HG02571 (cell line): ENCODE results near the gene HSPB6.
A peak's percentile ranks its signal among the peaks of the same experiment; 100 is the strongest.
"Not testable (repeated sequence)": the region's sequence is repeated elsewhere in the genome, so short reads cannot be mapped to it uniquely, and the experiment has no call there.

Source experiments
- ATAC-seq: cut with Tn5 transposase; IDR thresholded peaks from one replicate; pipeline ENCODE4 v1.9.1; 2021; ENCODE audit warnings: mild to moderate bottlenecking, moderate library complexity; ENCODE audit not compliant: unreplicated experiment

HSPB6 gene

DNA sequence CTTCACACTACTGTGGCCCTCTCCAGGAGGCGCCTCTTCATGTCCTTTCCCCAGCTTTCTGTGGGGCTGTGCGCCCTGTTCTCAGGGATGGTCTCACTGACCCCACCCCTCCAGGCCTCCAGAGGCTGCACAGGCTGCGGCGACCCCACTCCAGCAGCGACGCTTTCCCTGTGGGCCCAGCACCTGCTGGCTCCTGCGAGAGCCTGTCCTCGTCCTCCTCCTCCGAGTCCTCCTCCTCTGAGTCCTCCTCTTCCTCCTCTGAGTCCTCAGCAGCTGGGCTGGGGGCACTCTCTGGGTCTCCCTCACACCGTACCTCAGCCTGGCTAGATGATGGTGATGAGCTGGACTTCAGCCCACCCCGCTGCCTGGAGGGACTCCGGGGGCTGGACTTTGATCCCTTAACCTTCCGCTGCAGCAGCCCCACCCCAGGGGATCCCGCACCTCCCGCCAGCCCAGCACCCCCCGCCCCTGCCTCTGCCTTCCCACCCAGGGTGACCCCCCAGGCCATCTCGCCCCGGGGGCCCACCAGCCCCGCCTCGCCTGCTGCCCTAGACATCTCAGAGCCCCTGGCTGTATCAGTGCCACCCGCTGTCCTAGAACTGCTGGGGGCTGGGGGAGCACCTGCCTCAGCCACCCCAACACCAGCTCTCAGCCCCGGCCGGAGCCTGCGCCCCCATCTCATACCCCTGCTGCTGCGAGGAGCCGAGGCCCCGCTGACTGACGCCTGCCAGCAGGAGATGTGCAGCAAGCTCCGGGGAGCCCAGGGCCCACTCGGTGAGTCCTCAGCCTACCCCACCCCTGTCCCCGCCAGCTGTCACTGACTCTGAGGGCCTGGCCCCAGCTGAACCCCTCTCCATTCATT lies 29.7 kb upstream of the HSPB6 start:
- ATAC-seq: no peak

DNA sequence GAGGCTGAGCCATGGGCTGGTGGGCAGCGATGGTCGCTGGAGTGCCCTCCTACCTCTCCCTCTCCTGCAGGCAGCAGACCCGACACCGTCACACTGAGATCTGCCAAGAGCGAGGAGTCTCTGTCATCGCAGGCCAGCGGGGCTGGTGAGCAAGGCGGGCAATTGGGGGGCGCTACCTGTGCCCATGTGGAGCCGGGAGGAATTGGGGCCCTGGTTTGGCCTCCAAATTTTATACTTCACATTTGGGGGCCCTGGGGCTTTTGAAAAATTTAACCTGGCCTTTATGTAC lies 28.5 kb upstream of the HSPB6 start:
- ATAC-seq: no peak

GRCh38 chr19:35784503-35785338 lies 27.9 kb upstream of the HSPB6 start:
- no peak for ATAC-seq

DNA sequence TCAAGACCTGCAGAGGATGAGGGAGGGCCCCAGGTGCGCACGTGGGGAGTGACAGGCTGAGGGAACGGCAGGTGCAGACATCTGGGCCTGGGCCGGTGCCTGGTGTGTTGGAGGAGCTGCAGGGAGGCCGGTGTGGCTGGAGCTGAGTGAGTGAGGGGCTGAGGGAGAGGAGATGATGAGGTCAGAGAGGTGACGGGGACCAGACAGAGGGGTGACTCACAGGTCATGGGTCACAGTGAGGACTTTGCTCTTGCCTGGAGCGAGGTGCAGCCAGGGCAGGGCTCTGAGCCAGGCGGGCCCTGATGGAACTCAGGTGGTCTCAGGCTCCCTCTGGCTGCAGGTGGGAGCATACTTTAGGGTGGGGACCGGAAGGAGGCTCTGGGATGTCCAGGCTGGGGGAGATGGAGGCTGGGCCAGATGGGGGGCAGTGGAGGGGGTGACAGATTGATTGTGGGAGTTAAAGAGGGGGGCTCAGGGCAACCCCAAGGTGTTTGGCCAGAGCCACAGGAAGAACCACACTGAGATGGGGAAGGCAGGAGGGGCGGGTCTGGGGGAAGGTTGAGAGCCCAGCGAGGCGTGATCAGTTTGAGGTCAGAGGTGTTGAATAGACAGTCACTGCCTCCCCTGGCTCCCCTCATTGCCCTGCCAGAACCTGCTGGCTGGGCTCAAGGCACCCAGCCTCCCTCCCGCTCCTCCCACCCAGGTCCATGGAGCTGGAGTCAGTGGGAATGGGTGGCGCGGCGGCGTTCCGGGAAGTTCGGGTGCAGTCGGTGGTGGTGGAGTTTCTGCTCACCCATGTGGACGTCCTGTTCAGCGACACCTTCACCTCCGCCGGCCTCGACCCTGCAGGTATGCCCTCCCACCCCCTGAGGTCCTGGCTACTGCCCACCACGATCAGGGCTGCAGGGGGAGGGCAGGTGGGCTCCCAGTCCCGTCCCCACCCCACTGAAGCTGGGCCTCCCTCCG lies 26.9 kb upstream of the HSPB6 start:
- no peak for ATAC-seq

- no peak for ATAC-seq
These were observed 25.8 kb upstream of the HSPB6 start for GRCh38 chr19:35782589-35782988.

DNA sequence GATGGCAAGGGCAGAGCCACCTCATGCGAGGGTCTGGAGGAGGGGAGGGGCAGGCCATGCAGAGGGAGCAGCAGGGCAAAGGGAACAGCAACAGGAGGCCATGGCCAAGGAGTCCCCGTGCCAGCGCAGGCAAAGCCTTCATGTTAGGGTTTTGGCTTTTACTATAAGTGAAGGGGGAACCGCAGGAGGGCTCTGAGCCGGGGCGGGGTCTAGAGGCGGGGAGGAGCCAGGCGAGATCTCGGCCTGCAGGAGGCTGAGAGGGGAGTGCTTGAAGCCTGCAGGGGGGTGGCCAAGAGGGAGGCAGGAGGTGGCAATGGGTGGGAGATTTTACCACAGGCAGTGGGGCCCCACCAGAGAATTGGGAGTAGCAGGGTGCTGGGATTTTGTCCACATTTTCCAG lies 24.8 kb upstream of the HSPB6 start:
- no peak for ATAC-seq

- ATAC-seq: no peak
These were observed 23.9 kb upstream of the HSPB6 start for GRCh38 chr19:35780717-35781116.

GRCh38 chr19:35780058-35780457 lies 23.2 kb upstream of the HSPB6 start:
- ATAC-seq: no peak

GRCh38 chr19:35779033-35779432 lies 22.2 kb upstream of the HSPB6 start:
- ATAC-seq: no peak

DNA sequence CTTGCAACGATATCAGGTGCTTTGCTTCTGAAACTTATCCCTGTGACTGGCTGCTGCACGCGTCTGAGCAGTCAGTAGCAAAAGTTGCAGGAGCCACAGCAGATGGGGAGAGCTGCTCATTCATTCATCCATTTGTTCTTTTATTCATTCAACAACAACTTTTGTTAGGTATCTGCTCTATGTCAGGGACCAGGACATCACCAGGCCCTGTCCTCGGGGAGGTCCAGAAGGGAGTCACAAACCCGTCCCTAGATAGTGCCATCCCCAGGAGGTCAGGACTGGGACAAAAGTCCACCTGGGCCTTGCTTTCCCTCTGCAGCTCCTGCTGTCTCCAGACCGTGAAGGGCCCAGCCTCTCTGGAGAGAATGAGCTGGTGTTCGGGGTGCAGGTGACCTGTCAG lies 21.1 kb upstream of the HSPB6 start:
- ATAC-seq: no peak

DNA sequence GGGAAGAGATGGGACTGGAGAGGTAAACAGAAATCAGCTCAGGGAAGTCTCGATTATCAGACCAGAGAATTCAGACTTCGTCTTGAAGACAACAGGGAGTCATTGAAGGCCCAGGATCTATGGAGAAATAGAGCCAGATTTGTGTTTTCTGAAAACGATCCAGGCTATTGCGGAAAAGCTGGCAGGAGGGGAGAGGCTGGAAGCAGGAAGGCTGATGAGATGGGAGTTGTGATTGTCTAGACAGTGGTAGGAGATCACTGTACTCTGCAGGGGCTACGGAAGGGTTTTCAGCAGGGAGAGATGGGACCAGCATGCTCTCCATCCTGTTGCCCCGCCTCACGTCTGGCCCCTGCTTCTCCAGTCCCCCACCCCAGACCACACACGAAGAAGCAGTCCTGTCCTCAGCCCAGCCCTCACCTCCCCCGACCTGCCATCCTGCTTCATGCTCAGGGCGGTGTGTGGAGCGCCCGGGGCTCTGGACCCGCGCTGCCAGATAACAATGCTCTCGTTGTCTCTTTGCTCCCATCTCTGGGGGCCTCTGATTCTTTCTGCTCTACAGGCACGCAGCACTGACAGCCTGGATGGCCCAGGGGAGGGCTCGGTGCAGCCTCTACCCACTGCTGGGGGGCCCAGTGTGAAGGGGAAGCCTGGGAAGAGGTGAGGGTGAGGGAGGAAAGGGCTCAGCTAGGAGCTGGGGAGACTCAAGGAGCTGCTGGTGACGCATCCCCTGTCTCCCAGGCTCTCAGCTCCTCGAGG lies 20.4 kb upstream of the HSPB6 start:
- no peak for ATAC-seq

DNA sequence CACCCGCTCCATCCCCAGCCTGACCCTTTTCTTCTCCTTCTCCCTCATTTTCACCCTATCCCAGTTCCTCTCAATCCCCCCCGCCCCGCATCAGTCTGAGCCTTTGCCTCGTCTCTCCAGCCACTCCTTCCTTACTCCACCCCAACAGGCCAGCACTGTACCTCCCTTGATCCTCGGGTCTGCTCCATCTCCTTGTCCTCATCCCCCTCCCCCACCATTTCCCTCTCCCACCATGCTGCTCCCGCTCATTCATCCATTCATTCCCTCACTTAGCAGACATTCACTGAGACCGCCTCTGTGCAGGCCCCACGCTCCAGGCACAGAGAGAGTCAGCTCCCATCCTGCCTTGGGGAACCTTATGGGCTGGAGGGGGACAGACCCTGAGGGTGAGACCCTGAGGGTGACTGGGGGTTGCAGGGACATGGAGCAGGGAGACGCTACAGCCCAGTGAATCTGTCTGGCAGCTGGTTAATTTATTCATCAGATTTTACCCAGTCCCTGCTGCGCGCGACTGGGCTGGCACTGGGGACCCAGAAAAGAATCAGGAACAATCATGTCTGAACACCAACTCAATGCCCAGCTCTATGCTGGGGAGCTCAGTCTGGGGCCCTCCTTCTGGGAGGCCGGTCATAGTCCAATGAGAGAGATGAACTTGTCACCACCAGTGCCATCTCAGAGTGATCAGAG lies 19.4 kb upstream of the HSPB6 start:
- ATAC-seq: no peak

GRCh38 chr19:35775298-35776101 lies 18.7 kb upstream of the HSPB6 start, which contains the start of gene ARHGAP33:
Gene ARHGAP33, plus strand, starts transcription at chr19:35775564. Its CDS starts 95 bp downstream, at chr19:35775659.
- peak; percentile 87 for ATAC-seq

- no peak for ATAC-seq
These were observed 18.1 kb upstream of the HSPB6 start for GRCh38 chr19:35775046-35775297.

DNA sequence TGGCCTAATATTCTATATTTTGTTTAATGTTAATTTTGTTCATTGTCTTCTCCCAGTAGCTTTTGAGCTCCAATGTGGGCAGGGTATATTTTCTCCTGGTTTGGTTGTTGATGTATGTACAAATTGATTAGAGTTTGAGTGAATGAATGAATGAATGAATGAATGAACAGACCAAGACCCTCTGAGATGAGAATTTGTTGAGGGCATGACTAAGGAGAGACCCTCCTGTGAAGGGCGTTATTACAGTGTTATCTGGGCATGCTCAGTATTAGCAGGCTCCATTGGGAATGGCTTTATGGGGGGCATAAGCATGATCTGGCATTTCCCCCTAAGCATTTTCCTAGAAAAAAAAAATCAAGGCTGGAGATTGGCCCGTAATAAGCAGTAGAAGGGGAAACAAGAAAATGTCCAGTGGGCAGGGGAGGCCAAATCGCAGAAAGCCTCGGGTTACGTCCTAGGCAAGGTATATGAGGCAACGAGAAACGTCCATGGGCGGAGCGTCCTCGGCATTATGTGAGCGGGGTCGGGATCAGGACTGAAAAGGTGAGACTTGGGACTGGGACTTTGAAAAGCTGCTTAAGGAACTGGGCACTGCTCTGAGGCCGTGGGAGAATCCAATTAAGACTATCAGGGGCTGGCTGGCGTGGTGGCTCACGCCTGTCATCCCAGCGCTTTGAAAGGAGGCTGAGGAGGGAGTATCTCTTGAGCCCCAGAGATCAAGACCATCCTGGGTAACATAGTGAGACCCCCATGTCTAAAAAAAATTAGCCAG lies 17.6 kb upstream of the HSPB6 start:
- no peak for ATAC-seq

DNA sequence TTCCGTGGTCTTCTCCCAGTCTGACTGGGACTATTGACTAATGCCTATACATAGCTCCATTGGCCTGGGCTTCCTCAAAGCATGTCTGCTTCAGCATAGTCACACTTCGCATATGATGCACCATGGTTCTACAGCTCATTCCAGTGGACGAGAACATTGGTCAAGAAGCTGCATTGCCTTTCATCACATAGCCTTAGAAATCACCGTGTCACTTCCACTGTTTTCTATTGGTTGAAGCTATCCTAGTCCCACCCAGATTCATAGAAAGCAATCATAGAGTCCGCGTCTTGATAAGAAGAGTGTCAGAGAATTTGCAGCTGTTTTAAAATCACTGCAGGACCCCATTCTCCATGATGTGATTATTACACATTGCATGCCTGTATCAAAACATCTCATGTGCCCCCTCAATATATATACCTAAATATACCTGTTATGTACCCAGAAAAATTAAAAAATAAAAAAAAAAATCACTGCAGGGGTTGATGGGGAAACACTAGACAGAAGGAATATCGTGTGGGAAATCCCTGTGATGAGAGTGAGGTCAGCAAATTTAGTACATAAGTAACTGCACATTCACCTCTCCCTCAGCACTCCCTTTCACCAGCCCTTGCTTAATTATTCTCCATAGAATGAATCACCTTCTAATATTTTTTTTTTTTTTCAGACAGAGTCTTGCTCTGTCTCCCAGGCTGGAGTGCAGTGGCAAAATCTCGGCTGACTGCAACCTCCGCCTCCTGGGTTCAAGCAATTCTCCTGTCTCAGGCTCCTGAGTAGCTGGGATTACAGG lies 16.4 kb upstream of the HSPB6 start:
- ATAC-seq: no peak

DNA sequence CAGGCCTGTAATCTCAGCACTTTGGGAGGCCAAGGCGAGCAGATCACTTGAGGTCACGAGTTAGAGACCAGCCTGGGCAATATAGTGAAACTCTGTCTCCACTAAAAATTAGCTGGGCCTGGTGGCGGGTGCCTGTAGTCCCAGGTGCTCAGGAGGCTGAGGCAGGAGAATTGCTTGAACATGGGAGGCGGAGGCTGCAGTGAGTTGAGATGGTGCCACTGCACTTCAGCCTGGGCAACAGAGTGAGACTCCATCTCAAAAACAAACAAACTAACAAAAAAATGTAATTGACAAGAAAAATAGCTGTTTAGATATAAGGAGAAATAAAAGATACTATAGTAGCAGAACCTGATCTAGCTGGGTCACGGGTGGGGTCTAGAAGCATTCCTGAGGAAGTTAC lies 15.5 kb upstream of the HSPB6 start:
- not testable (repeated sequence) for ATAC-seq

DNA sequence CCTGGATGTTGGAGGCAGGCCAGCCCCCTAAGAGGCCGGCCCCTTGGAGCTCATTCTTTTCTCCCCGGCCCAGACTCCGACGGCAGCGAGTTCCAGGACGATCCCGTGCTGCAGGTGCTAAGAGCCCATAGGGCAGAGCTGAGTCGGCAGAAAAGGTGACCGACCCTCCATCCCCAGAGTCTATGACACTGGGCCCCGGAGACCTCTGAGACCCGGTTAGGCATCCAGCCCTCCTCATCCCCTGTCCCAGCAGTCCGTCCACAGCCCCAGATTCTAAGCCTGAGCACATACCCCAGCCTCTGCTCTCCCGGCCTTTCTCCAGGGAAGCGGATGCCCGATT lies 11.2 kb upstream of the HSPB6 start:
- no peak for ATAC-seq
